Measurements from ENCODE around the gene TUBB2A.
"Not testable (repeated sequence)": the region's sequence is repeated elsewhere in the genome, so short reads cannot be mapped to it uniquely, and the experiment has no call there.

The TUBB2A gene

GRCh38 chr6:3194535-3195419, 37.4 kb upstream of the TUBB2A start:
- H3K4me3 ChIP-seq (ENCODE audit: low read depth, low read length), result no peak overlapping the region
- no peak for TF ChIP-seq MYC (IDR thresholded peaks at IDR 0.05; ENCODE audit: low read depth, low read length)
- TF ChIP-seq MAX (IDR thresholded peaks at IDR 0.05; ENCODE audit: low read depth, low read length), result no peak
- TF ChIP-seq, protein P1, sequence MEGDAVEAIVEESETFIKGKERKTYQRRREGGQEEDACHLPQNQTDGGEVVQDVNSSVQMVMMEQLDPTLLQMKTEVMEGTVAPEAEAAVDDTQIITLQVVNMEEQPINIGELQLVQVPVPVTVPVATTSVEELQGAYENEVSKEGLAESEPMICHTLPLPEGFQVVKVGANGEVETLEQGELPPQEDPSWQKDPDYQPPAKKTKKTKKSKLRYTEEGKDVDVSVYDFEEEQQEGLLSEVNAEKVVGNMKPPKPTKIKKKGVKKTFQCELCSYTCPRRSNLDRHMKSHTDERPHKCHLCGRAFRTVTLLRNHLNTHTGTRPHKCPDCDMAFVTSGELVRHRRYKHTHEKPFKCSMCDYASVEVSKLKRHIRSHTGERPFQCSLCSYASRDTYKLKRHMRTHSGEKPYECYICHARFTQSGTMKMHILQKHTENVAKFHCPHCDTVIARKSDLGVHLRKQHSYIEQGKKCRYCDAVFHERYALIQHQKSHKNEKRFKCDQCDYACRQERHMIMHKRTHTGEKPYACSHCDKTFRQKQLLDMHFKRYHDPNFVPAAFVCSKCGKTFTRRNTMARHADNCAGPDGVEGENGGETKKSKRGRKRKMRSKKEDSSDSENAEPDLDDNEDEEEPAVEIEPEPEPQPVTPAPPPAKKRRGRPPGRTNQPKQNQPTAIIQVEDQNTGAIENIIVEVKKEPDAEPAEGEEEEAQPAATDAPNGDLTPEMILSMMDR (IDR thresholded peaks at IDR 0.05; ENCODE audit: low read depth, low read length), result no peak
- TF ChIP-seq POLR2A (IDR thresholded peaks at IDR 0.05; ENCODE audit: extremely low read depth, insufficient read length), result no peak
- no peak for DNase-seq (ENCODE audit: low read depth)

DNA sequence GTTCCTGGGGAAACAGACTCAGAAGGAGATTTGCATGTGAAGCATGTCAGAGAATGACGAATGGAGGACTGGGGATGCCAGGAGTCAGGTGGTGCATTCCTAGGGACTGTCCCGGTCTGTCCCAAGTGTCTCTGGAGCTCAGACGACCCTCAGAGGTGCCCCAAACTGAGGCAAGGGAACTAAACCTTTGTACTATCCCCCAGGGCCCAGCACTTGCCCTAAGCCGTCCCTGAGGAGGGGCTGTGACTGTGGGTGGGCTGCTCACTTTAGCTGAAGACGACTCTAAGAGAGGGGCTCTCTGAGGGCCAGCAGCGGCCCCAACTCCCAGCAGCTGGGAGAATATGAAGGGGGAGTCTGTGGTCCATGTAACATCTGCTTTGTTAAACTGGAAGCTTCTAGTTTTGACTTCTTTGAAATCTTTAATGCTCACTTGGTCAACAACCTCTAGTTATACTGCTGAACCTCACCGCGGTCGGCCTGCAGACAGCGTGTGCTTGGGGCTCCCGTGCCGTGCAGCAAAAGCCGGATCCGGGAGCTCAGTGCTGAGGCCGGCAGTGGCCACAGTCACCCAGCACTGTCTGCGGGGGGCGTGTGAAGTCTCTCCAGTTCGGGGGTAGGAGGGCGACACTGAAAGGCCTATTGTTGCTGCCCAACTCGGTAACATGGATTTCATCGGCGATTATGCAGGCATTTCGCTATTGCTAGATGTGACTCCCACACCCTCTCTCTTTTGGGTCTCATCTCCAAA, 35.9 kb upstream of the TUBB2A start:
- TF ChIP-seq MYC (IDR thresholded peaks at IDR 0.05; ENCODE audit: low read depth, low read length), result no peak
- TF ChIP-seq, protein P1 (IDR thresholded peaks at IDR 0.05; ENCODE audit: low read depth, low read length), result no peak
- no peak for TF ChIP-seq MAX (IDR thresholded peaks at IDR 0.05; ENCODE audit: low read depth, low read length)
- no peak for TF ChIP-seq POLR2A (IDR thresholded peaks at IDR 0.05; ENCODE audit: extremely low read depth, insufficient read length)
- DNase-seq (ENCODE audit: low read depth), result no peak
- no peak overlapping the region for H3K4me3 ChIP-seq (ENCODE audit: low read depth, low read length)

DNA sequence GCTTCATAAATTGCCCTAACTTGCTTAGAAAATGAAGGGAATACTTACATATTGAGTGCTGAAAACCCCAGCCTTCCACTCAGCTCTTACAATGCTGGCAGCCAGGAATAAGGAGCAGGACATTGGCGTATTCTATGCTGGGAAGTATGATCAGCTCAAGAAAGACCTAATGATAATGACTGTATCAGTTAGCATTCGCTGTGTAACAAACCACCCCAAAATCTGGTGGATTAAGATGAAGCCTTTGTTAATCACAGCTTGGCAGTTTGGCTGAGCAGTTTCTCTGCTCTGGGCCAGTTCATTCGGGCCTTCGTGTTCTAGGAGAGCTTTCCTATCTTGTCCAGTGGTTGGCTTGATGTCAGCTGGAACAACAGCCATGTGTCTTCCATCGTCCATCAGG, 33.4 kb upstream of the TUBB2A start:
- TF ChIP-seq MAX (IDR thresholded peaks at IDR 0.05; ENCODE audit: low read depth, low read length), result no peak
- TF ChIP-seq, protein P1 (IDR thresholded peaks at IDR 0.05; ENCODE audit: low read depth, low read length), result no peak
- TF ChIP-seq POLR2A (IDR thresholded peaks at IDR 0.05; ENCODE audit: extremely low read depth, insufficient read length), result no peak
- TF ChIP-seq MYC (IDR thresholded peaks at IDR 0.05; ENCODE audit: low read depth, low read length), result no peak
- H3K4me3 ChIP-seq (ENCODE audit: low read depth, low read length), result no peak overlapping the region
- DNase-seq (ENCODE audit: low read depth), result no peak

DNA sequence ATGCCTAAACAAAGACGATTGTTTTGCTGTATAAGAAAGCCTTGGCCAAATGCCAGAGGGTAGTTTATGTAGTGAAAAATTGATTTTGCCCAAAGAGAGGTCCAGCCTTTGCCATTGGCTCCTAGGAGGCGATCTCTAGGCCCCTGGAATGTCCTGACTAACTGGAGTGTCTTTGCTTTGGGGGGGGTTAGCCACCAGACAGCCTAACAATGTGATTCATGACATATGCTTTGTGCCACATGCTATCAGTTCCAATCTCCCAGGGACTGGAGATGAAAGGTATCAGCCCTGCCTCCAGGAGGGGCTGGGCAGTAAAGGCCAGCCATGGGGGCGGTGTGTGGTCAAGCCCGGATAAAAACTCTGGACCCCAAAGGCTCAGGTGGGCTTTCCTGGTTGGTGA, 32.7 kb upstream of the TUBB2A start:
- no peak overlapping the region for H3K4me3 ChIP-seq (ENCODE audit: low read depth, low read length)
- no peak for DNase-seq (ENCODE audit: low read depth)
- TF ChIP-seq MAX (IDR thresholded peaks at IDR 0.05; ENCODE audit: low read depth, low read length), result no peak
- TF ChIP-seq, protein P1 (IDR thresholded peaks at IDR 0.05; ENCODE audit: low read depth, low read length), result no peak
- TF ChIP-seq POLR2A (IDR thresholded peaks at IDR 0.05; ENCODE audit: extremely low read depth, insufficient read length), result no peak
- no peak for TF ChIP-seq MYC (IDR thresholded peaks at IDR 0.05; ENCODE audit: low read depth, low read length)

DNA sequence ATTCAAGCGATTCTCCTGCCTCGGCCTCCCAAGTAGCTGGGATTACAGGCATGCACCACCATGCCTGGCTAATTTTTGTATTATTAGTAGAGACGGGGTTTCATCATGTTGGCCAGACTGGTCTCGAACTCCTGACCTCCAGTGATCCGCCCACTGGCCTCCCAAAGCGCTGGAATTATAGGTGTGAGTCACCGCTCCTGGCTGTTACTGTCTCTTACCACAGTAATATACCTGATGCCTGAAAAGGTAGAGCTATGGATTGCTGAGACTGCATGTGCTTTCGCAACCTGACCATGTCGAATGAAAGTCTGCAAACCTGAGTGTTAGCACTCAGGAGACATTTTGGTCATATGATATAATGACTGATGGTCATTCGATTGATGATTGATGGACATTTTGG, 31.8 kb upstream of the TUBB2A start:
- not testable (repeated sequence) for DNase-seq (ENCODE audit: low read depth)

DNA sequence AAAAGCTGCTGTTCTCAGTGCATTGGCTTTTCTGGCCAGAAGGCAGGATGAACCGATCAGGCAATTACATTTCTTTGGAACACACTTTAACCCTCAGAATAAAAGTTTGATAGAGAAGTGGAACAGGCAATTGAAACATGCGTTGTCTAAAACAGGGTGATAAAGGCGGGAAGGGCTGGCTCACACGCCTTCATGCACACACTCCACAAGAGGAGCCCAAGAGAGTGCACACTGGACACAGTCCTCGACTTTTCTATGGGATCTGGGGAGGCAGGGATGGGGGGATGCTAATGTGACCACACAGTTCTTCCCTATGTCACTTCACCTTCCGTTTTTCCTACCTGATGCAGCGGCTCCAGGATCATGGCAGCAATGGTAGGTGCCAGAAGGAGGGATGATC, 30.9 kb upstream of the TUBB2A start:
- DNase-seq (ENCODE audit: low read depth), result no peak
- no peak overlapping the region for H3K4me3 ChIP-seq (ENCODE audit: low read depth, low read length)
- TF ChIP-seq, protein P1 (IDR thresholded peaks at IDR 0.05; ENCODE audit: low read depth, low read length), result no peak
- TF ChIP-seq MYC (IDR thresholded peaks at IDR 0.05; ENCODE audit: low read depth, low read length) (no peak), POLR2A (IDR thresholded peaks at IDR 0.05; ENCODE audit: extremely low read depth, insufficient read length) (no peak), MAX (IDR thresholded peaks at IDR 0.05; ENCODE audit: low read depth, low read length) (no peak)

More for the DNA sequence above, 31.8 kb upstream of the TUBB2A start:
- not testable (repeated sequence) for H3K4me3 ChIP-seq (ENCODE audit: low read depth, low read length)

Data from NB4 (cell line).